ENCODE results near the gene ADAMTS1. TPM values are rescaled to one million over a fixed set of nuclear protein-coding genes. Genes with fewer than 3 reads are reported as not detected.

The ADAMTS1 gene
- total and polyA plus RNA-seq, 2 of the 4 experiments (the other 2 are of a cell fraction) = 116 to 317 TPM

DNA sequence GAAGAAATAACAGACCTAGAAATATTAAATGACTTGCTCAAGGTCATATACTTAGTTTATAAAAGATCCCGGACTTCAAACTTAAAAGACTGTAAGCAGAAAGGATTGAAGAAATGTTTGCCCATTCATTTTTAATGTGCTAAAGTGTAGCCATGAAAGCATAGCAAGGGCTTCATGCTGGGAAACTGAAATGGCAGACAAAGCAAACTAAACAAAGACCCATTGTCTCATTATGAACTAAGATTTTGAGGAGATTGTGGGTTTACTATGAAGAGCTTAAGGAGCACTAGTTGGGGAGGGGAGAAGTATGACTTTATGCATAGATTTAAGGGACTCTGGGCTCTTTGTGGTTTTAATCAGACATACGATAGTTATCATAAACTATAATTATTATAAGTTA lies 26.3 kb downstream of the ADAMTS1 start:
- Histone ChIP-seq H2AK5ac (ENCODE audit: low read depth, low read length) (no peak overlapping the region), H3K14ac (replicated peaks; ENCODE audit: low read depth, low read length) (no peak overlapping the region), H2AFZ (replicated peaks; ENCODE audit: low read length, poor library complexity) (no peak overlapping the region), H2BK15ac (ENCODE audit: low read depth, low read length) (no peak overlapping the region), H3K56ac (ENCODE audit: extremely low read depth, insufficient read depth, low read length) (no peak overlapping the region), H3K9me3 (ENCODE audit: control insufficient read depth, insufficient read depth, low read length) (no peaks in the 10 kb centered on the region), H4K91ac (ENCODE audit: insufficient read depth, low read depth, low read length) (no peak overlapping the region), H2AK9ac (replicated peaks; ENCODE audit: low read depth, low read length, poor library complexity) (no peak overlapping the region), H4K8ac (ENCODE audit: low read depth in 2 of 2, low read length in 2 of 2) (no peak overlapping the region), H3K9ac (ENCODE audit: low read depth, low read length) (no peak overlapping the region), H4K20me1 (ENCODE audit: insufficient read depth, low read length) (no peaks in the 10 kb centered on the region), H2BK5ac (ENCODE audit: low read depth, low read length, poor library complexity, severe bottlenecking) (no peak overlapping the region), H3K27me3 (ENCODE audit: control insufficient read depth, insufficient read depth, low read length) (no peaks in the 10 kb centered on the region), H3K4me3 (ENCODE audit: insufficient read depth, low read depth, low read length) (no peak overlapping the region), H3K4ac (ENCODE audit: low read depth, low read length) (no peak overlapping the region), H3K23ac (ENCODE audit: low read depth, low read length) (no peak overlapping the region), H3K79me1 (ENCODE audit: low read depth in 1 of 2, low read length in 2 of 2) (no peaks in the 10 kb centered on the region), H4K5ac (ENCODE audit: low read depth, low read length) (no peak overlapping the region), H3K4me1 (ENCODE audit: control insufficient read depth, insufficient read depth, low read length) (peaks cover 3% of the 10 kb centered on the region; the same call in 1 of the 2 replicates), H2BK20ac (ENCODE audit: low read depth, low read length) (no peak overlapping the region), H3K9me1 (ENCODE audit: insufficient read depth, low read length) (no peaks in the 10 kb centered on the region), H3K27ac (ENCODE audit: insufficient read depth, low read length) (no peak overlapping the region), H3K4me2 (ENCODE audit: low read depth, low read length) (no peak overlapping the region), H2BK120ac (ENCODE audit: low read depth, low read length) (no peak overlapping the region), H3K36me3 (ENCODE audit: control insufficient read depth, insufficient read depth, low read length) (no peaks in the 10 kb centered on the region), H3K18ac (ENCODE audit: low read depth, low read length) (no peak overlapping the region)
- intact Hi-C loops (cut with micrococcal nuclease) = no loop called here
- POLR2A ChIA-PET (ENCODE audit: unreplicated experiment) = no interaction called here
- dilution Hi-C loops (cut with HindIII; ENCODE audit: low sequenced_read_pairs, unreplicated experiment) = no loop called here
- DNase-seq = no peak
- no CpG with 5 or more reads among the region's 2 CpGs for WGBS, 2 experiments (ENCODE audit: extremely low coverage in 2 of 2, insufficient read length in 1 of 2)
- CTCF ChIA-PET = no interaction called here
- no peak for ATAC-seq (ENCODE audit: low read depth)
- TF ChIP-seq RCOR1 (IDR thresholded peaks at IDR 0.05; ENCODE audit: insufficient replicate concordance, low read length) (no peak), BHLHE40 (IDR thresholded peaks at IDR 0.05; ENCODE audit: low read depth, low read length) (no peak), MAFK (IDR thresholded peaks at IDR 0.05; ENCODE audit: low read depth, low read length) (no peak), MAZ (IDR thresholded peaks at IDR 0.05; ENCODE audit: borderline replicate concordance, low read depth, low read length) (no peak), MXI1 (IDR thresholded peaks at IDR 0.05; ENCODE audit: borderline replicate concordance, low read depth, low read length) (no peak), POLR2A (IDR thresholded peaks at IDR 0.05; ENCODE audit: low read depth, low read length) (no peak), CHD1 (IDR thresholded peaks at IDR 0.05; ENCODE audit: low read depth, low read length) (no peak), RAD21 (IDR thresholded peaks at IDR 0.05; ENCODE audit: low read length) (no peak), NFE2L2 (IDR thresholded peaks at IDR 0.05; ENCODE audit: low read depth, low read length) (no peak), SMC3 (IDR thresholded peaks at IDR 0.05; ENCODE audit: low read depth, low read length) (no peak), CEBPB (IDR thresholded peaks at IDR 0.05; ENCODE audit: low read depth, low read length) (no peak), FOS (IDR thresholded peaks at IDR 0.05; ENCODE audit: low read depth, low read length) (no peak), RFX5 (IDR thresholded peaks at IDR 0.05; ENCODE audit: low read depth, low read length) (no peak)
- TF ChIP-seq, protein P1, sequence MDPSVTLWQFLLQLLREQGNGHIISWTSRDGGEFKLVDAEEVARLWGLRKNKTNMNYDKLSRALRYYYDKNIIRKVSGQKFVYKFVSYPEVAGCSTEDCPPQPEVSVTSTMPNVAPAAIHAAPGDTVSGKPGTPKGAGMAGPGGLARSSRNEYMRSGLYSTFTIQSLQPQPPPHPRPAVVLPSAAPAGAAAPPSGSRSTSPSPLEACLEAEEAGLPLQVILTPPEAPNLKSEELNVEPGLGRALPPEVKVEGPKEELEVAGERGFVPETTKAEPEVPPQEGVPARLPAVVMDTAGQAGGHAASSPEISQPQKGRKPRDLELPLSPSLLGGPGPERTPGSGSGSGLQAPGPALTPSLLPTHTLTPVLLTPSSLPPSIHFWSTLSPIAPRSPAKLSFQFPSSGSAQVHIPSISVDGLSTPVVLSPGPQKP (IDR thresholded peaks at IDR 0.05; ENCODE audit: borderline replicate concordance, low read depth, low read length) = no peak
- TF ChIP-seq, protein P2, sequence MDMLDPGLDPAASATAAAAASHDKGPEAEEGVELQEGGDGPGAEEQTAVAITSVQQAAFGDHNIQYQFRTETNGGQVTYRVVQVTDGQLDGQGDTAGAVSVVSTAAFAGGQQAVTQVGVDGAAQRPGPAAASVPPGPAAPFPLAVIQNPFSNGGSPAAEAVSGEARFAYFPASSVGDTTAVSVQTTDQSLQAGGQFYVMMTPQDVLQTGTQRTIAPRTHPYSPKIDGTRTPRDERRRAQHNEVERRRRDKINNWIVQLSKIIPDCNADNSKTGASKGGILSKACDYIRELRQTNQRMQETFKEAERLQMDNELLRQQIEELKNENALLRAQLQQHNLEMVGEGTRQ (IDR thresholded peaks at IDR 0.05; ENCODE audit: low read depth, low read length) = no peak
- TF ChIP-seq, protein P3, sequence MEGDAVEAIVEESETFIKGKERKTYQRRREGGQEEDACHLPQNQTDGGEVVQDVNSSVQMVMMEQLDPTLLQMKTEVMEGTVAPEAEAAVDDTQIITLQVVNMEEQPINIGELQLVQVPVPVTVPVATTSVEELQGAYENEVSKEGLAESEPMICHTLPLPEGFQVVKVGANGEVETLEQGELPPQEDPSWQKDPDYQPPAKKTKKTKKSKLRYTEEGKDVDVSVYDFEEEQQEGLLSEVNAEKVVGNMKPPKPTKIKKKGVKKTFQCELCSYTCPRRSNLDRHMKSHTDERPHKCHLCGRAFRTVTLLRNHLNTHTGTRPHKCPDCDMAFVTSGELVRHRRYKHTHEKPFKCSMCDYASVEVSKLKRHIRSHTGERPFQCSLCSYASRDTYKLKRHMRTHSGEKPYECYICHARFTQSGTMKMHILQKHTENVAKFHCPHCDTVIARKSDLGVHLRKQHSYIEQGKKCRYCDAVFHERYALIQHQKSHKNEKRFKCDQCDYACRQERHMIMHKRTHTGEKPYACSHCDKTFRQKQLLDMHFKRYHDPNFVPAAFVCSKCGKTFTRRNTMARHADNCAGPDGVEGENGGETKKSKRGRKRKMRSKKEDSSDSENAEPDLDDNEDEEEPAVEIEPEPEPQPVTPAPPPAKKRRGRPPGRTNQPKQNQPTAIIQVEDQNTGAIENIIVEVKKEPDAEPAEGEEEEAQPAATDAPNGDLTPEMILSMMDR (conservative IDR thresholded peaks at IDR 0.05; ENCODE audit: low read depth, low read length) = no peak
- in situ Hi-C loops (cut with MboI; ENCODE audit: low sequenced_read_pairs) = no loop called here
- no TSS peak for BruUV-seq (replicated peaks)
